H1 (cell line): ENCODE data around the gene ATPAF2. TPM values are rescaled to one million over a fixed set of nuclear protein-coding genes. Genes with fewer than 3 reads are reported as not detected.

ENCODE experiments used
- BACH1 ChIP-seq: IDR thresholded peaks from 2 replicates; pipeline ENCODE4 v1.6.1; 2012; ENCODE audit warnings: low read length, improper control_type of control experiment
- CEBPB ChIP-seq: IDR thresholded peaks from 2 replicates; pipeline ENCODE4 v1.6.1; 2012; ENCODE audit warnings: low read depth, low read length
- GTF2F1 ChIP-seq: IDR thresholded peaks from 2 replicates; pipeline ENCODE4 v1.6.1; 2012; ENCODE audit warnings: low read depth, low read length, improper control_type of control experiment, borderline replicate concordance
- JUND ChIP-seq: IDR thresholded peaks from 2 replicates; pipeline ENCODE4 v1.6.1; 2011; ENCODE audit warnings: mild to moderate bottlenecking, improper control_type of control experiment, low read length
- SIX5 ChIP-seq: IDR thresholded peaks from 2 replicates; pipeline ENCODE4 v1.6.1; 2011; ENCODE audit warnings: mild to moderate bottlenecking, low read depth, low read length
- TEAD4 ChIP-seq: IDR thresholded peaks from 2 replicates; pipeline ENCODE4 v1.6.1; 2012; ENCODE audit warnings: low read depth, low read length, inconsistent platforms, mixed read lengths
- polyA plus RNA-seq, 7 experiments: library from polyadenylated mRNA; depleted of rRNA in 3 of 7; stranded (reverse) in 5 of 7; unstranded in 2 of 7; fragments of >200 nt in 5 of 7; fragments of 200-250 nt in 2 of 7; gene quantifications; 1 replicate in 5 of 7; 2 replicates in 1 of 7; 4 replicates in 1 of 7; pipeline versions ENCODE4 v1.2.1 to v1.2.3, GENCODE V29; 2011 to 2013; ENCODE audit warnings: missing spikeins in 2 of 7, mixed read lengths in 2 of 7
- total RNA-seq: library from RNA; stranded (reverse); fragmentation: NEBNext Ultra II Directional; extraction: Animal tissue kit (Norgen Biotek cat#: 25700); gene quantifications from 2 replicates; pipeline ENCODE4 v1.2.1, GENCODE V29; 2021
- TF ChIP-seq, protein P1 (sequence below), 3 experiments: IDR thresholded peaks; 1 replicate in 2 of 3; 2 replicates in 1 of 3; pipeline versions ENCODE4 v1.5.1 to v1.6.1; 2011; ENCODE audit warnings: low read length in 3 of 3, mild to moderate bottlenecking in 3 of 3, inconsistent platforms in 2 of 3, low read depth in 1 of 3, moderate library complexity in 1 of 3; ENCODE audit not compliant: insufficient read depth in 1 of 3; ENCODE audit errors: control extremely low read depth in 1 of 3
- TF ChIP-seq, protein P2 (sequence below): fragments of 300-600 bp; sonication (generic); IDR thresholded peaks from 2 replicates; pipeline ENCODE4 v1.7.1; 2012; ENCODE audit warnings: low read length, moderate library complexity, mild to moderate bottlenecking, inconsistent platforms; ENCODE audit not compliant: insufficient replicate concordance
- TF ChIP-seq, protein P3 (sequence below): IDR thresholded peaks from 2 replicates; pipeline ENCODE4 v1.6.1; 2012; ENCODE audit warnings: inconsistent platforms

ATPAF2 gene
- total and polyA plus RNA-seq, 2 of the 8 experiments (the other 6 are each of a cell fraction or from before 2014, with no cell fraction given), result 19.6 to 22.9 TPM

DNA sequence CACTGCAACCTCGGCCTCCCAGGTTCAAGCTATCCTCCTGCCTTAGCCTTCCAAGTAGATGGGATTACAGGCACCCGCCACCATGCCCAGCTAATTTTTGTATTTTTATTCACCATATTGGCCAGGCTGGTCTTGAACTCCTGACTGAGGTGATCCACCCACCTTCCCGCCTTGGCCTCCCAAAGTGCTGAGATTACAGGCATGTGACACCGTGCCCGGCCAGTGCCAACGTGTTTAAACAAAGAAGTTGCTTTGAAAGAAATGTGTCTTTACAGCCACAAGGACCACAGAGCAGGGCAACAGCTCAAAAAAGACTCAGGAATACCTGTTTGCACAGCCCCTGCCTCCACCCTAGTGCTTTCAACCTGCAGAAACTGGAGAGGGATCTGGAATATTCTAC lies 25.0 kb downstream of the ATPAF2 start (continued):
- TF ChIP-seq, protein P1, sequence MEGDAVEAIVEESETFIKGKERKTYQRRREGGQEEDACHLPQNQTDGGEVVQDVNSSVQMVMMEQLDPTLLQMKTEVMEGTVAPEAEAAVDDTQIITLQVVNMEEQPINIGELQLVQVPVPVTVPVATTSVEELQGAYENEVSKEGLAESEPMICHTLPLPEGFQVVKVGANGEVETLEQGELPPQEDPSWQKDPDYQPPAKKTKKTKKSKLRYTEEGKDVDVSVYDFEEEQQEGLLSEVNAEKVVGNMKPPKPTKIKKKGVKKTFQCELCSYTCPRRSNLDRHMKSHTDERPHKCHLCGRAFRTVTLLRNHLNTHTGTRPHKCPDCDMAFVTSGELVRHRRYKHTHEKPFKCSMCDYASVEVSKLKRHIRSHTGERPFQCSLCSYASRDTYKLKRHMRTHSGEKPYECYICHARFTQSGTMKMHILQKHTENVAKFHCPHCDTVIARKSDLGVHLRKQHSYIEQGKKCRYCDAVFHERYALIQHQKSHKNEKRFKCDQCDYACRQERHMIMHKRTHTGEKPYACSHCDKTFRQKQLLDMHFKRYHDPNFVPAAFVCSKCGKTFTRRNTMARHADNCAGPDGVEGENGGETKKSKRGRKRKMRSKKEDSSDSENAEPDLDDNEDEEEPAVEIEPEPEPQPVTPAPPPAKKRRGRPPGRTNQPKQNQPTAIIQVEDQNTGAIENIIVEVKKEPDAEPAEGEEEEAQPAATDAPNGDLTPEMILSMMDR (IDR thresholded peaks at IDR 0.05; ENCODE audit: control extremely low read depth in 1 of 3, insufficient read depth in 1 of 3, low read depth in 1 of 3, low read length in 3 of 3), result no peak
- TF ChIP-seq, protein P2, sequence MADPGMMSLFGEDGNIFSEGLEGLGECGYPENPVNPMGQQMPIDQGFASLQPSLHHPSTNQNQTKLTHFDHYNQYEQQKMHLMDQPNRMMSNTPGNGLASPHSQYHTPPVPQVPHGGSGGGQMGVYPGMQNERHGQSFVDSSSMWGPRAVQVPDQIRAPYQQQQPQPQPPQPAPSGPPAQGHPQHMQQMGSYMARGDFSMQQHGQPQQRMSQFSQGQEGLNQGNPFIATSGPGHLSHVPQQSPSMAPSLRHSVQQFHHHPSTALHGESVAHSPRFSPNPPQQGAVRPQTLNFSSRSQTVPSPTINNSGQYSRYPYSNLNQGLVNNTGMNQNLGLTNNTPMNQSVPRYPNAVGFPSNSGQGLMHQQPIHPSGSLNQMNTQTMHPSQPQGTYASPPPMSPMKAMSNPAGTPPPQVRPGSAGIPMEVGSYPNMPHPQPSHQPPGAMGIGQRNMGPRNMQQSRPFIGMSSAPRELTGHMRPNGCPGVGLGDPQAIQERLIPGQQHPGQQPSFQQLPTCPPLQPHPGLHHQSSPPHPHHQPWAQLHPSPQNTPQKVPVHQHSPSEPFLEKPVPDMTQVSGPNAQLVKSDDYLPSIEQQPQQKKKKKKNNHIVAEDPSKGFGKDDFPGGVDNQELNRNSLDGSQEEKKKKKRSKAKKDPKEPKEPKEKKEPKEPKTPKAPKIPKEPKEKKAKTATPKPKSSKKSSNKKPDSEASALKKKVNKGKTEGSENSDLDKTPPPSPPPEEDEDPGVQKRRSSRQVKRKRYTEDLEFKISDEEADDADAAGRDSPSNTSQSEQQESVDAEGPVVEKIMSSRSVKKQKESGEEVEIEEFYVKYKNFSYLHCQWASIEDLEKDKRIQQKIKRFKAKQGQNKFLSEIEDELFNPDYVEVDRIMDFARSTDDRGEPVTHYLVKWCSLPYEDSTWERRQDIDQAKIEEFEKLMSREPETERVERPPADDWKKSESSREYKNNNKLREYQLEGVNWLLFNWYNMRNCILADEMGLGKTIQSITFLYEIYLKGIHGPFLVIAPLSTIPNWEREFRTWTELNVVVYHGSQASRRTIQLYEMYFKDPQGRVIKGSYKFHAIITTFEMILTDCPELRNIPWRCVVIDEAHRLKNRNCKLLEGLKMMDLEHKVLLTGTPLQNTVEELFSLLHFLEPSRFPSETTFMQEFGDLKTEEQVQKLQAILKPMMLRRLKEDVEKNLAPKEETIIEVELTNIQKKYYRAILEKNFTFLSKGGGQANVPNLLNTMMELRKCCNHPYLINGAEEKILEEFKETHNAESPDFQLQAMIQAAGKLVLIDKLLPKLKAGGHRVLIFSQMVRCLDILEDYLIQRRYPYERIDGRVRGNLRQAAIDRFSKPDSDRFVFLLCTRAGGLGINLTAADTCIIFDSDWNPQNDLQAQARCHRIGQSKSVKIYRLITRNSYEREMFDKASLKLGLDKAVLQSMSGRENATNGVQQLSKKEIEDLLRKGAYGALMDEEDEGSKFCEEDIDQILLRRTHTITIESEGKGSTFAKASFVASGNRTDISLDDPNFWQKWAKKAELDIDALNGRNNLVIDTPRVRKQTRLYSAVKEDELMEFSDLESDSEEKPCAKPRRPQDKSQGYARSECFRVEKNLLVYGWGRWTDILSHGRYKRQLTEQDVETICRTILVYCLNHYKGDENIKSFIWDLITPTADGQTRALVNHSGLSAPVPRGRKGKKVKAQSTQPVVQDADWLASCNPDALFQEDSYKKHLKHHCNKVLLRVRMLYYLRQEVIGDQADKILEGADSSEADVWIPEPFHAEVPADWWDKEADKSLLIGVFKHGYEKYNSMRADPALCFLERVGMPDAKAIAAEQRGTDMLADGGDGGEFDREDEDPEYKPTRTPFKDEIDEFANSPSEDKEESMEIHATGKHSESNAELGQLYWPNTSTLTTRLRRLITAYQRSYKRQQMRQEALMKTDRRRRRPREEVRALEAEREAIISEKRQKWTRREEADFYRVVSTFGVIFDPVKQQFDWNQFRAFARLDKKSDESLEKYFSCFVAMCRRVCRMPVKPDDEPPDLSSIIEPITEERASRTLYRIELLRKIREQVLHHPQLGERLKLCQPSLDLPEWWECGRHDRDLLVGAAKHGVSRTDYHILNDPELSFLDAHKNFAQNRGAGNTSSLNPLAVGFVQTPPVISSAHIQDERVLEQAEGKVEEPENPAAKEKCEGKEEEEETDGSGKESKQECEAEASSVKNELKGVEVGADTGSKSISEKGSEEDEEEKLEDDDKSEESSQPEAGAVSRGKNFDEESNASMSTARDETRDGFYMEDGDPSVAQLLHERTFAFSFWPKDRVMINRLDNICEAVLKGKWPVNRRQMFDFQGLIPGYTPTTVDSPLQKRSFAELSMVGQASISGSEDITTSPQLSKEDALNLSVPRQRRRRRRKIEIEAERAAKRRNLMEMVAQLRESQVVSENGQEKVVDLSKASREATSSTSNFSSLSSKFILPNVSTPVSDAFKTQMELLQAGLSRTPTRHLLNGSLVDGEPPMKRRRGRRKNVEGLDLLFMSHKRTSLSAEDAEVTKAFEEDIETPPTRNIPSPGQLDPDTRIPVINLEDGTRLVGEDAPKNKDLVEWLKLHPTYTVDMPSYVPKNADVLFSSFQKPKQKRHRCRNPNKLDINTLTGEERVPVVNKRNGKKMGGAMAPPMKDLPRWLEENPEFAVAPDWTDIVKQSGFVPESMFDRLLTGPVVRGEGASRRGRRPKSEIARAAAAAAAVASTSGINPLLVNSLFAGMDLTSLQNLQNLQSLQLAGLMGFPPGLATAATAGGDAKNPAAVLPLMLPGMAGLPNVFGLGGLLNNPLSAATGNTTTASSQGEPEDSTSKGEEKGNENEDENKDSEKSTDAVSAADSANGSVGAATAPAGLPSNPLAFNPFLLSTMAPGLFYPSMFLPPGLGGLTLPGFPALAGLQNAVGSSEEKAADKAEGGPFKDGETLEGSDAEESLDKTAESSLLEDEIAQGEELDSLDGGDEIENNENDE, result no peak
- TF ChIP-seq JUND, result no peak
- no peak for TF ChIP-seq SIX5
- no peak for TF ChIP-seq BACH1
- no peak for TF ChIP-seq GTF2F1
- no peak for TF ChIP-seq TEAD4
- no peak for TF ChIP-seq CEBPB
- TF ChIP-seq, protein P3, sequence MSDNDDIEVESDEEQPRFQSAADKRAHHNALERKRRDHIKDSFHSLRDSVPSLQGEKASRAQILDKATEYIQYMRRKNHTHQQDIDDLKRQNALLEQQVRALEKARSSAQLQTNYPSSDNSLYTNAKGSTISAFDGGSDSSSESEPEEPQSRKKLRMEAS, result no peak
